H1 (cell line): ENCODE data around the gene C1QA. TPM values are rescaled to one million over a fixed set of nuclear protein-coding genes. Genes with fewer than 3 reads are reported as not detected.

Source experiments
- CHD2 ChIP-seq: IDR thresholded peaks from 2 replicates; pipeline ENCODE4 v1.6.1; 2012; ENCODE audit warnings: low read length, improper control_type of control experiment
- RFX5 ChIP-seq: IDR thresholded peaks from 2 replicates; pipeline ENCODE4 v1.6.1; 2011; ENCODE audit warnings: low read depth, low read length, improper control_type of control experiment, borderline replicate concordance
- SUZ12 ChIP-seq: fragments of 200-600 bp; sonication (generic); IDR thresholded peaks from 2 replicates; pipeline ENCODE4 v1.6.1; 2012; ENCODE audit warnings: mild to moderate bottlenecking, inconsistent platforms, low read length, moderate library complexity, mixed read lengths
- polyA plus RNA-seq, 7 experiments: library from polyadenylated mRNA; depleted of rRNA in 3 of 7; stranded (reverse) in 5 of 7; unstranded in 2 of 7; fragments of >200 nt in 5 of 7; fragments of 200-250 nt in 2 of 7; gene quantifications; 1 replicate in 5 of 7; 2 replicates in 1 of 7; 4 replicates in 1 of 7; pipeline versions ENCODE4 v1.2.1 to v1.2.3, GENCODE V29; 2011 to 2013; ENCODE audit warnings: missing spikeins in 2 of 7, mixed read lengths in 2 of 7
- total RNA-seq: library from RNA; stranded (reverse); fragmentation: NEBNext Ultra II Directional; extraction: Animal tissue kit (Norgen Biotek cat#: 25700); gene quantifications from 2 replicates; pipeline ENCODE4 v1.2.1, GENCODE V29; 2021

Gene C1QA
- total and polyA plus RNA-seq, 2 of the 8 experiments (the other 6 are each of a cell fraction or from before 2014, with no cell fraction given), result not detected

- TF ChIP-seq RFX5, result no peak
- TF ChIP-seq SUZ12, result no peak
- TF ChIP-seq CHD2, result no peak
These were observed 22.9 kb upstream of the C1QA start (continued) for GRCh38 chr1:22613572-22613918.
